A549 (cell line): ENCODE data around the gene KMT2C.

Source experiments
- FOSB ChIP-seq: fragments of 250-450 bp; sonication (Bioruptor Pico); IDR thresholded peaks from 2 replicates; pipeline ENCODE4 v1.5.0; 2020; ENCODE audit warnings: mild to moderate bottlenecking, moderate library complexity
- FOSL2 ChIP-seq, 2 experiments: fragments of 450-650 bp in 1 of 2; fragments of >200 bp in 1 of 2; sonication (Bioruptor Twin) in 1 of 2; formaldehyde crosslinking; IDR thresholded peaks; 2 replicates each; pipeline versions ENCODE4 v1.5.0 to v1.6.1; 2016 to 2020; ENCODE audit warnings: mild to moderate bottlenecking in 1 of 2, moderate library complexity in 1 of 2
- KDM5A ChIP-seq: fragments of 200-600 bp; sonication (generic); IDR thresholded peaks from 2 replicates; pipeline ENCODE4 v1.6.1; 2016; ENCODE audit warnings: antibody characterized with exemption, mild to moderate bottlenecking
- POLR2A ChIP-seq: IDR thresholded peaks from 2 replicates; pipeline ENCODE4 v1.6.1; 2012; ENCODE audit warnings: mild to moderate bottlenecking, low read length
- RAD21 ChIP-seq, 2 experiments: fragments of >200 bp in 1 of 2; sonication (Bioruptor Twin) in 1 of 2; formaldehyde crosslinking in 1 of 2; IDR thresholded peaks in 1 of 2; conservative IDR thresholded peaks in 1 of 2; 2 replicates in 1 of 2; 3 replicates in 1 of 2; pipeline ENCODE4 v1.6.1; 2012 to 2018; ENCODE audit warnings: inconsistent platforms in 1 of 2
- SMC3 ChIP-seq: fragments of >200 bp; sonication (Bioruptor Twin); formaldehyde crosslinking; IDR thresholded peaks from 3 replicates; pipeline ENCODE4 v1.6.1; 2018; ENCODE audit warnings: inconsistent platforms
- TF ChIP-seq, protein P1 (sequence below): fragments of >200 bp; sonication (Bioruptor Twin); formaldehyde crosslinking; IDR thresholded peaks from 3 replicates; pipeline ENCODE4 v1.5.1; 2016
- TF ChIP-seq, protein P2 (sequence below): fragments of 250-450 bp; sonication (Bioruptor Pico); IDR thresholded peaks from 2 replicates; pipeline ENCODE4 v1.5.0; 2021; ENCODE audit warnings: mild to moderate bottlenecking, moderate library complexity, borderline replicate concordance

DNA sequence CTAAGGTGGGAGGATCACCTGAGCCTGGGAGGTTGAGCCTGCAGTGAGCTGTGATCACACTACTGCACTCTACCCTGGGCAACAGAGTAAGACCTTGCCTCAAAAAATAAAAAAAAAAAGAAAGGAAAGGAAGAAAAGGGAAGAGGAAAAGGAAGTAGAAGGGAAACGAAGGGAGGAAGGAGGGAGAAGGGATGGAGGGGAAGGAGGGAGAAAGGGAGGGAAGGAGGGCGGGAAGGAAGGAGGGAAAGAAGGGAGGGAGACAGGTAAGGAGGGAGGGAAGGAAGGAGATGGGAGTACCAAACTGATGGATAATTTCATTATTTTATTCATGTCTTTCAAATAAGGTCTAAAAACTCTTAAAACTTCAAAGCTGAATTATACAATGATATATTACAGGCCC is 106.3 kb downstream of the KMT2C start:
- TF ChIP-seq, protein P1, sequence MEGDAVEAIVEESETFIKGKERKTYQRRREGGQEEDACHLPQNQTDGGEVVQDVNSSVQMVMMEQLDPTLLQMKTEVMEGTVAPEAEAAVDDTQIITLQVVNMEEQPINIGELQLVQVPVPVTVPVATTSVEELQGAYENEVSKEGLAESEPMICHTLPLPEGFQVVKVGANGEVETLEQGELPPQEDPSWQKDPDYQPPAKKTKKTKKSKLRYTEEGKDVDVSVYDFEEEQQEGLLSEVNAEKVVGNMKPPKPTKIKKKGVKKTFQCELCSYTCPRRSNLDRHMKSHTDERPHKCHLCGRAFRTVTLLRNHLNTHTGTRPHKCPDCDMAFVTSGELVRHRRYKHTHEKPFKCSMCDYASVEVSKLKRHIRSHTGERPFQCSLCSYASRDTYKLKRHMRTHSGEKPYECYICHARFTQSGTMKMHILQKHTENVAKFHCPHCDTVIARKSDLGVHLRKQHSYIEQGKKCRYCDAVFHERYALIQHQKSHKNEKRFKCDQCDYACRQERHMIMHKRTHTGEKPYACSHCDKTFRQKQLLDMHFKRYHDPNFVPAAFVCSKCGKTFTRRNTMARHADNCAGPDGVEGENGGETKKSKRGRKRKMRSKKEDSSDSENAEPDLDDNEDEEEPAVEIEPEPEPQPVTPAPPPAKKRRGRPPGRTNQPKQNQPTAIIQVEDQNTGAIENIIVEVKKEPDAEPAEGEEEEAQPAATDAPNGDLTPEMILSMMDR: no peak
- TF ChIP-seq FOSL2 (IDR thresholded peaks at IDR 0.05): no peak
- TF ChIP-seq FOSL2 (CRISPR knock-in tag; IDR thresholded peaks at IDR 0.05): no peak
- TF ChIP-seq RAD21 (conservative IDR thresholded peaks at IDR 0.05 in 1 of 2, IDR thresholded peaks at IDR 0.05 in 1 of 2): no peak
- TF ChIP-seq SMC3: no peak
- TF ChIP-seq, protein P2, sequence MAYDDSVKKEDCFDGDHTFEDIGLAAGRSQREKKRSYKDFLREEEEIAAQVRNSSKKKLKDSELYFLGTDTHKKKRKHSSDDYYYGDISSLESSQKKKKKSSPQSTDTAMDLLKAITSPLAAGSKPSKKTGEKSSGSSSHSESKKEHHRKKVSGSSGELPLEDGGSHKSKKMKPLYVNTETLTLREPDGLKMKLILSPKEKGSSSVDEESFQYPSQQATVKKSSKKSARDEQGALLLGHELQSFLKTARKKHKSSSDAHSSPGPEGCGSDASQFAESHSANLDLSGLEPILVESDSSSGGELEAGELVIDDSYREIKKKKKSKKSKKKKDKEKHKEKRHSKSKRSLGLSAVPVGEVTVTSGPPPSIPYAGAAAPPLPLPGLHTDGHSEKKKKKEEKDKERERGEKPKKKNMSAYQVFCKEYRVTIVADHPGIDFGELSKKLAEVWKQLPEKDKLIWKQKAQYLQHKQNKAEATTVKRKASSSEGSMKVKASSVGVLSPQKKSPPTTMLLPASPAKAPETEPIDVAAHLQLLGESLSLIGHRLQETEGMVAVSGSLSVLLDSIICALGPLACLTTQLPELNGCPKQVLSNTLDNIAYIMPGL (CRISPR knock-in tag): no peak
- no peak for TF ChIP-seq FOSB (CRISPR knock-in tag)
- no peak for TF ChIP-seq POLR2A
- no peak for TF ChIP-seq KDM5A
